Measurements from ENCODE around the gene RETN.

The RETN gene

DNA sequence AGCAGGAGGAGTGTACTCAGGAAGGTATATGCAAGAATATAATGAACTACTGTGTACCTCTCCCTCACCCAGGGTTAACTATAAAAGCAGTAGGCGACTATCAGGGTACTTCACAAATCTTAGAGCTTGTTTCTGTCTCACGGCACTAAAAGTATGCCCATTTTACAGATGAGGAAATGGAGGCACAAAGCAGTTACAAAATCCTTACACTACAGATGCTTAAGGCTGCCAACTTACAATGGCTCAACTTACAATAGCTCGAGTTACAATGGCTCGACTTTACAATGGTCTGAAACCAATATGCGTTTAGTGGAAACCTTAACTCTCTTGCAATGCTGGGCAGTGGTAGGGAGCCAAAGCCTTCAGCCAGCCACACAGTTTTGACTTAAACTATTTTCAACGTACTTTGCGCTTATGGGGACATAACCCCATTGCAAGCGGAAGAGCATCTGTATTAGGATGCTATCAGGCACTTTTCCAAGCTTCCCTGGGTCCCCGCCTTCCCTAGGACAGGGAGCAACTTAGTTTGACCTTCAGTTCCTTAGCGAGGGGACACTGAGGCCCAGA lies 29.0 kb downstream of the RETN start:
- FAIRE-seq (no peak), DNase-seq (ENCODE audit: insufficient read length, low spot score) (no peak)
- TF ChIP-seq POLR2A (IDR thresholded peaks at IDR 0.05; ENCODE audit: low read depth, low read length), result no peak

- FAIRE-seq (no peak), DNase-seq (ENCODE audit: insufficient read length, low spot score) (no peak)
- TF ChIP-seq POLR2A (IDR thresholded peaks at IDR 0.05; ENCODE audit: low read depth, low read length), result no peak
Observed at GRCh38 chr19:7698583-7698982, 29.7 kb downstream of the RETN start.

GRCh38 chr19:7699003-7699402 lies 30.2 kb downstream of the RETN start:
- TF ChIP-seq POLR2A (IDR thresholded peaks at IDR 0.05; ENCODE audit: low read depth, low read length), result no peak
- DNase-seq (ENCODE audit: insufficient read length, low spot score) (no peak), FAIRE-seq (no peak)

DNA sequence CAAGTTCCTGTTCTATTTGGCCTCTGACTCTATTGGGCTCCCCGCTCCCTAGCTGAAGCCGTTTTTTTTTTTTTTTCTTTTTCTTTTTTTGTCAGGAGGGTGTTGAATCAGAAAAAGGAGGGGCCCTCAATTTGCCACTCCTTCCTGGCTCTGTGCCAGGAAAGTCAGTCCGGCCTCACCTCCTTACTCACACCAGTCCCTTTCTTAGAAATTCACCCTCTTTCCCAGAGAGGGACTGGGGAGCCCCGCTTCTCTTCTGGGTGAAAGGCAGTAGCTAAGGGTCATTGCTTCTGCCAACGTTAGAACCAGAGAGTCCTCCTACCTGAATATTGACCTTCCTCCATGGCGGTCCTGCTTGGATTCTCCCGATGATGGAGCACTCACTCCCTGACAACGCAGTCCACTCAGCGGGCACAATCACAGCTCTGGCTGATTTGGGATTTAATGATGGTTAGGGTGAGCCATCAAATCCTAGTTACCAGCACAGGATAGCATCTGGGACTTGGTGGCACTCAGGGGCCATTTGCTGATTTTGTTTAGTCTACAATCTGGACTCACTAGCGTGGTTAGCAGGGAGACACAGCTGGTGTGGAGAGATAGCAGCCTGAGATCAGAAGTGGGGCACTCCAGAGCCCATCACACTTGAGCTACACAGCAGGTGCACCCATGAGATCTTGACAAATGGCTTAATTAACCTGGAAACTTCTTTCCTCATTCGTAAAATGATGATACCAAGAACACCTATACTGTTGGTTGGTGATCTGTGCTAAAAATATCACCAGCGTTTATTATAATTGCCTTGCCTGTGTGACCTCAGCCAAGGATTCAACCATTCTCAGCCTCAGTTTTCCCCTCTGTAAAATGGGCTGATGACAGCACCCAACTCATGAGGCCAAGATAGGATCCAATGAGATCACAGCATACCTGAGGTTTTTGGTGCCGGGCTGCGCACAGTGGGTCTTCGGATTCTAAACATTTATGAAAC lies 30.9 kb downstream of the RETN start:
- DNase-seq (ENCODE audit: insufficient read length, low spot score) (no peak), FAIRE-seq (no peak)
- no peak for TF ChIP-seq POLR2A (IDR thresholded peaks at IDR 0.05; ENCODE audit: low read depth, low read length)

DNA sequence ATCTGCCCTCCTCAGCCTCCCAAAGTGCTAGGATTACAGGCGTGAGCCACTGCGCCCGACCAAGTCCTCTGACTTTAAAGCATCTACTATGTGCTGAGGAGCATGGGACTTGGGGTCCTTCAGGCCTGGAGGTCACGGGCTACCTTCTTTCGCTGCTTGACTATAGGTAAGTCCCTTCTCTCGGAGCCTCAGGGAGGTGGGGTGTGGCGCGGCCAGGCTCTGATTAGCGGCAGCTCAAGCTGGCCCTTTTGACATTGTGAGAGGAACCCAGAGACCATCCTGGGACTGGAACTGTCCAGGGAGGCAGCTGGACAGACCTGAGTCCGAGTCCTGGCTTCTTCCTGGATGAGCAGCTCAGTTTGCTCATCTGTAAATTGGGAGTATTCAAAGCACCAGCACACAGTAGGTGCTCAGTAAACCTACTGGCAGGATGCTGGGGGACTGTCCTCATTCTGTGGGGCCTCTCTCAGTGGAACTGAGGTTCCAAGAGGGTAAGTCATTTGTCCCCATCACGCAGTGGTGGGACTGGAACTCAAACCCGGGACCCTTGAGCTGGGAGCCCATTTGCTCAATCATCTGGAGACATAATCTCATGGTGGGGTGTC lies 32.3 kb downstream of the RETN start:
- no peak for TF ChIP-seq POLR2A (IDR thresholded peaks at IDR 0.05; ENCODE audit: low read depth, low read length)
- DNase-seq (ENCODE audit: insufficient read length, low spot score), result no peak
- FAIRE-seq, result no peak

DNA sequence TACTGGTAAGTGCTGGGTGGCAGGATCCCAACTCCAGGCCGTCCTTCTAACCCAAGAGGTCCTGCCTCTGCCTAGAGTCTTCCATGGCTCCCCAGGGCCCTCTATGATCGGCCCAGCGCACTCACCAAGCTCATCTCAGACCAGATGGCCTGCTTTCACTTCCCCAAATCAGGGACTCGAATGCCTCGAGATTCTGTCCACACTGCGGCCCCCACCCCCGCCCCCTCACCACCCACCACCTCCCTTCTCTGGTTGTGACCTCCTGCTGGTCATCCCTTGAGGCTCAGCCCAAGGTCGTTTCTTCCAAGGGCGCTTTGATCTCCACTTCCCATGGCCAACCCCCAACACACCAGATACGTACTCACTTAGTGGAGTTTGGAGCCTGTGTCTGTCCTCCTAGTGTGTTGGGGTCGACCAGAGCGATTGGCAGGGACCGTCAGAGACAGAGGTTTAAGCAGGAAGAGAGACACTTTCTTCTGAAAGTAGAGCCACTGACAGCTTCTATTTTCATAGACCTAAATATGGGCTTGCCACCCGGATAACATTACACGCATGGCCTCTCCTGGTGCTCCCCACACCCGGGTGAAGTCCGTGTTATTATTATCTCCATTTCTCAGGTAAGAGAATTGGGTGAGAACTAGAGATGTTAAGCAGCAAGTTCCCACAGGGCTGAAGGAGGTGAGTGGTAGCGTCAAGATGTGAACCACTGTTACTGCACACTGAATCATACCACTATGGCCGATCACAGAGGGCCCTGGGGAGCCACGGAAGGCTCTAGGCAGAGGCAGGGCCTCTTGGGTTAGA lies 33.0 kb downstream of the RETN start, which contains the start of gene FCER2:
Gene FCER2, minus strand, starts transcription at position 478 of the 804 bp plus-strand sequence. CDS start 2,371 bp downstream, outside the sequence.
- TF ChIP-seq POLR2A (IDR thresholded peaks at IDR 0.05; ENCODE audit: low read depth, low read length), result no peak
- FAIRE-seq, result no peak
- DNase-seq (ENCODE audit: insufficient read length, low spot score), result no peak

DNA sequence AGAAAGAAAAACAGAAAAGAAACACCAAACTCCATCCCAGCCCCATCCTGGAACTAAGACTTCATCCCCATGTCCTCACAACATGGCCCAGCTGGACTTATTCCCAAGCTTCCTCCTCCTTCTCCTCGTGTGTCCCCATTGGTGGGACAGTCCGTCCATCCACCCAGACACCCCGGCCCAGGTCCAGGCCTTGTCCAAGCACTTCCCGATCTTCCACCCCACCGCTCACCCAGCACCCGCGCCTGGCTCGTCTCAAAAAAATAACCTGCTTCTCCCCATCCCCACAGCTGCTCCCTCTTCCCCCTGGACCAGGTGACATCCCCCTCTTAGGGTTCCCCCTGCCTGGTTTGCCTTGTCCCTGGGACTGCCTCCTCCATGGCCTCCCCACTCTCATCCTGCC lies 34.5 kb downstream of the RETN start:
- no peak for TF ChIP-seq POLR2A (IDR thresholded peaks at IDR 0.05; ENCODE audit: low read depth, low read length)
- FAIRE-seq (no peak), DNase-seq (ENCODE audit: insufficient read length, low spot score) (no peak)

GRCh38 chr19:7704280-7705060 lies 35.6 kb downstream of the RETN start:
- TF ChIP-seq POLR2A (IDR thresholded peaks at IDR 0.05; ENCODE audit: low read depth, low read length), result no peak
- FAIRE-seq (no peak), DNase-seq (ENCODE audit: insufficient read length, low spot score) (no peak)

DNA sequence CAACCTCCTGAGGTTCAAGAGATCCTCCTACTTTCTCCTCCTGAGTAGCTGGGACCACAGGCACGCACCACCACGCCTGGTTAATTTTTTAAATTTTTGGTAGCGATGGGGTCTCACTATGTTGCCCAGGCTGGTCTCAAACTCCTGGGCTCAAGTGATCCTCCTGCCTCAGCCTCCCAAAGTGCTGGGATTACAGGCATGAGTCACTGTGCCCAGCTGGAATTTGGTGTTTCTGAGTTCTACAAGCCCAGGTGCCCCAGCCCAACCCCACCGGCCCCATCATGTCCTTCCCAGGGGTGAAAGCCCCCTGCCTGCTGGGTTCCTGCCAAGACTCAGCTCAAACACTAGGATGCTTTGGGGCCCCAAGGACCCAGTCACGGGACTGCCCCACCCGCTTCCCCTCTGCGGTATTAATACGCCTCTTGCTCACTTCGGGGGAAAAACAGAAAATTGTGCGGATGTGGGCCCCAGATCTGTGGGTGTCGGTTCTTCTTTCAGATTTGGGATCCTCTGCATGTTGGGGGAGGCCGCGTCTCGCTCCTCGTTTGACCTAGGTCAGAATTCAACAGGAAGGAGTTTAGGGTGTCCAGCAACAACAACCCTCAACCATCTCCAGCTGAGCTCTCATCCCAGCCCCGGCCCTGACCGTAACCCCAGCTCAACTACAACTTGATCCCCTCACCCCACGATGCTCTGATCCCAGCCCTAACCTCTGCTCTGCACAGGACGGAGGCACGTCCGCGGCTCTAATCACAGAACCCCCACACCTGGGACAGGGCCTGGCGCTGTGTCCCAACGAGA lies 36.7 kb downstream of the RETN start:
- no peak for DNase-seq (ENCODE audit: insufficient read length, low spot score)

DNA sequence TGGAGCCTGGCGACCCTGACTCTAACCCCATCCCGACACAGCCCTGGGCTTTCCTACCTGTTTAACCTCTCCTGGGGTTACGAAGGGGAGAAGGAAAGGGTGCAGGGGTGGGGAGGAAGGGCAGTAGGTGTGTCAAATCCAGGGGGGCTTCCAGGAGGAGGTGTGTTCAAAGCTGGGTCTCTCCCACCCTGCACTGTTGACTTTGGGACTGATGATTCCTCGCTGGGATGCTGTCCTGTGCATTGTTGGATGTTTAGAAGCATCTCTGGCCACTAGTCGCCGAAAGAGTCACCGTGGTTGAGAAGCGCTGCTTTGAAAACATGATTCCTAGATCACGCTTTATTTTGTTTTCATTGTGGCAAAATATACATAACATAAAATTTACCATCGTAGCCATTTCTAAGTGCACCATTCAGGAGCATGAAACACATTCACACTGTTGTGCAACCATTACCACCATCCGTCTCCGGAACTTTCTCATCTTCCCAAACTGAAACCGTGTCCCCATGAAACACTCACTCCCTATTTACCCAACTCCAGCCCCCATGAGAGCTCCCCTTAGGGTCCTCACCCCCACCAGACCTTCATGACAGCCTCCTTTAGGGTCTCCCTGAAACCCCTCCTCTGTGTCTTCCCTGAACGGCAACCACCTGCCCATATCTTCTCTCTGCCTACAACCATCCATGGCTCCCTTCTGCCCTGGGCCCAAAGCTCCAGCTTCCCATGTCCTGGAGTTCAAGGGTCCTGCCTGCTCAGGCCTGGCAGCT lies 37.5 kb downstream of the RETN start:
- no peak for TF ChIP-seq POLR2A (IDR thresholded peaks at IDR 0.05; ENCODE audit: low read depth, low read length)
- FAIRE-seq, result no peak
- DNase-seq (ENCODE audit: insufficient read length, low spot score), result no peak

More for the DNA sequence above, 36.7 kb downstream of the RETN start:
- no peak for FAIRE-seq
- no peak for TF ChIP-seq POLR2A (IDR thresholded peaks at IDR 0.05; ENCODE audit: low read depth, low read length)

- DNase-seq (ENCODE audit: insufficient read length, low spot score) (no peak), FAIRE-seq (no peak)
- TF ChIP-seq POLR2A (IDR thresholded peaks at IDR 0.05; ENCODE audit: low read depth, low read length), result no peak
Observed at GRCh38 chr19:7706955-7707456, 38.2 kb downstream of the RETN start.
